ENCODE results near the gene TBX18.

DNA sequence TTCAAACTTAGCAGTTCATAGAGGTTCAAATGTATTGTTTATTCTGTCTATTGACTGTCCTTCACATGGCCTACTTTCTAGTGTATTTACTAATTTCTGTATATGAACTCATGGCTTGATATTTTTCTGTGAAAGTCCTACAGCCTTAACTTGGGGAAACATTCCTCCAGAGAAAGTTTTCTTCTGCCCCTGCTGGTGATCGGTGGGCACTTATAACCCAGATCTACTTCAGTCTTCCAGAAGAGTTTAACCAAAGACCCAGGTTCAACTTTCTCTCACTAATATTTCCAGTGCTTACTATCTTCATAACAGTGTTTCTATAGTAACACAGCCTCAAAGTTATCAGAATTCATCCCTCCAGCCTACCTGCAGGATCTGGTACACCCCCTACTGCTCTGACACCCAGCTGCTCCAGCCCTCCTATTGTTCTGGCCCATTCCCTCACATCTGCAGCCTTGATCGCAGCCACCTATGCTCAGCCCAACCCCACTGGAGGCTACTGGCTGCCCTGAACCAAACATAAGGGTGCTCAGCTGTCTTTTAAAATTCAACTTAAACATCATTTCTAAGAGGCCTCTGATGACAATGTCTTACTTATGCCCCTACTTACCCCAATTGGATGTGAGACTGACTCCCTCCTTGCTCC, 72.3 kb downstream of the TBX18 start:
- TF ChIP-seq POLR2A (IDR thresholded peaks at IDR 0.05): no peak
- no peak for TF ChIP-seq CTCF (IDR thresholded peaks at IDR 0.05)
